ENCODE data around the gene KIAA0825.
"Not testable (repeated sequence)": the region's sequence is repeated elsewhere in the genome, so short reads cannot be mapped to it uniquely, and the experiment has no call there.

Gene KIAA0825

GRCh38 chr5:94620256-94620655, 1.9 kb upstream of the KIAA0825 start:
- Histone ChIP-seq H3K4me1 (peaks cover 40% of the 10 kb centered on the region), H3K9me3 (no peaks in the 10 kb centered on the region), H3K27me3 (ENCODE audit: low read depth) (no peaks in the 10 kb centered on the region), H3K4me3 (no peak overlapping the region), H3K36me3 (replicated peaks) (no peaks in the 10 kb centered on the region)
- in situ Hi-C loops (cut with MboI; ENCODE audit: low sequenced_read_pairs): no loop called here
- DNase-seq (ENCODE audit: low spot score in 2 of 2): no peak

- no peaks in the 10 kb centered on the region for H3K9me3 ChIP-seq
- peak overlapping the region; percentile 76 for H3K4me3 ChIP-seq
- in situ Hi-C loops (cut with MboI; ENCODE audit: low sequenced_read_pairs): no loop called here
- H3K4me1 ChIP-seq: peaks cover 51% of the 10 kb centered on the region
- DNase-seq (ENCODE audit: low spot score in 2 of 2): peak; percentile 41 to 49
- no peaks in the 10 kb centered on the region for H3K36me3 ChIP-seq (replicated peaks)
- H3K27me3 ChIP-seq (ENCODE audit: low read depth): no peaks in the 10 kb centered on the region
These were observed 343 bp downstream of the KIAA0825 start for GRCh38 chr5:94618029-94618492.

- H3K36me3 ChIP-seq (replicated peaks): no peaks in the 10 kb centered on the region
- peaks cover 46% of the 10 kb centered on the region for H3K4me1 ChIP-seq
- no peak overlapping the region for H3K4me3 ChIP-seq
- in situ Hi-C loops (cut with MboI; ENCODE audit: low sequenced_read_pairs): no loop called here
- DNase-seq (ENCODE audit: low spot score in 2 of 2): no peak
- H3K27me3 ChIP-seq (ENCODE audit: low read depth): no peaks in the 10 kb centered on the region
- no peaks in the 10 kb centered on the region for H3K9me3 ChIP-seq
These were observed 2.5 kb downstream of the KIAA0825 start for GRCh38 chr5:94615862-94616261.

- Histone ChIP-seq H3K27me3 (ENCODE audit: low read depth) (no peaks in the 10 kb centered on the region), H3K4me1 (peaks cover 39% of the 10 kb centered on the region), H3K4me3 (no peak overlapping the region), H3K9me3 (no peaks in the 10 kb centered on the region), H3K36me3 (replicated peaks) (no peaks in the 10 kb centered on the region)
- peak in 1 of 2 experiments; percentile 66 for DNase-seq (ENCODE audit: low spot score in 2 of 2)
- in situ Hi-C loops (cut with MboI; ENCODE audit: low sequenced_read_pairs): no loop called here
These were observed 4.1 kb downstream of the KIAA0825 start for GRCh38 chr5:94614156-94614805.

- H3K4me3 ChIP-seq: no peak overlapping the region
- no peaks in the 10 kb centered on the region for H3K27me3 ChIP-seq (ENCODE audit: low read depth)
- DNase-seq (ENCODE audit: low spot score in 2 of 2): peak; percentile 33 to 54
- peaks cover 39% of the 10 kb centered on the region for H3K4me1 ChIP-seq
- H3K36me3 ChIP-seq (replicated peaks): no peaks in the 10 kb centered on the region
- no peaks in the 10 kb centered on the region for H3K9me3 ChIP-seq
- in situ Hi-C loops (cut with MboI; ENCODE audit: low sequenced_read_pairs): no loop called here
These were observed 4.8 kb downstream of the KIAA0825 start for GRCh38 chr5:94613583-94613982.

- in situ Hi-C loops (cut with MboI; ENCODE audit: low sequenced_read_pairs): no loop called here
- no peak overlapping the region for H3K4me3 ChIP-seq
- no peaks in the 10 kb centered on the region for H3K36me3 ChIP-seq (replicated peaks)
- H3K4me1 ChIP-seq: no peaks in the 10 kb centered on the region
- no peaks in the 10 kb centered on the region for H3K27me3 ChIP-seq (ENCODE audit: low read depth)
- no peaks in the 10 kb centered on the region for H3K9me3 ChIP-seq
- no peak for DNase-seq (ENCODE audit: low spot score in 2 of 2)
These were observed 23.0 kb downstream of the KIAA0825 start for GRCh38 chr5:94595281-94595840.

- Histone ChIP-seq H3K27me3 (ENCODE audit: low read depth) (no peaks in the 10 kb centered on the region), H3K4me3 (no peak overlapping the region), H3K9me3 (no peaks in the 10 kb centered on the region), H3K4me1 (peaks cover 5% of the 10 kb centered on the region; the same call in 1 of the 2 replicates), H3K36me3 (replicated peaks) (no peaks in the 10 kb centered on the region)
- DNase-seq (ENCODE audit: low spot score in 2 of 2): no peak
- in situ Hi-C loops (cut with MboI; ENCODE audit: low sequenced_read_pairs): no loop called here
These were observed 40.7 kb downstream of the KIAA0825 start for GRCh38 chr5:94577466-94578245.

- no peaks in the 10 kb centered on the region for H3K27me3 ChIP-seq (ENCODE audit: low read depth)
- H3K4me1 ChIP-seq: peaks cover 5% of the 10 kb centered on the region; the same call in 1 of the 2 replicates
- no peaks in the 10 kb centered on the region for H3K36me3 ChIP-seq (replicated peaks)
- in situ Hi-C loops (cut with MboI; ENCODE audit: low sequenced_read_pairs): no loop called here
- H3K4me3 ChIP-seq: no peak overlapping the region
- DNase-seq (ENCODE audit: low spot score in 2 of 2): no peak
- H3K9me3 ChIP-seq: no peaks in the 10 kb centered on the region
These were observed 43.2 kb downstream of the KIAA0825 start for GRCh38 chr5:94575196-94575595.

- DNase-seq (ENCODE audit: low spot score in 2 of 2): peak; percentile 10 to 43
- H3K9me3 ChIP-seq; H3K4me3 ChIP-seq; in situ Hi-C loops (cut with MboI; ENCODE audit: low sequenced_read_pairs); H3K4me1 ChIP-seq; H3K27me3 ChIP-seq (ENCODE audit: low read depth); H3K36me3 ChIP-seq (replicated peaks): not testable (repeated sequence)
These were observed 45.1 kb downstream of the KIAA0825 start for GRCh38 chr5:94573349-94573748.

- no peak for DNase-seq (ENCODE audit: low spot score in 2 of 2)
These were observed 47.0 kb downstream of the KIAA0825 start for GRCh38 chr5:94571415-94571814.

GRCh38 chr5:94564812-94565211, 53.6 kb downstream of the KIAA0825 start:
- H3K4me3 ChIP-seq: no peak overlapping the region
- no peaks in the 10 kb centered on the region for H3K9me3 ChIP-seq
- no peaks in the 10 kb centered on the region for H3K4me1 ChIP-seq
- in situ Hi-C loops (cut with MboI; ENCODE audit: low sequenced_read_pairs): no loop called here
- H3K36me3 ChIP-seq (replicated peaks): no peaks in the 10 kb centered on the region
- H3K27me3 ChIP-seq (ENCODE audit: low read depth): no peaks in the 10 kb centered on the region
- no peak for DNase-seq (ENCODE audit: low spot score in 2 of 2)

More at GRCh38 chr5:94571415-94571814, 47.0 kb downstream of the KIAA0825 start:
- no peaks in the 10 kb centered on the region for H3K36me3 ChIP-seq (replicated peaks)
- no peaks in the 10 kb centered on the region for H3K9me3 ChIP-seq
- no peak overlapping the region for H3K4me3 ChIP-seq
- H3K27me3 ChIP-seq (ENCODE audit: low read depth): no peaks in the 10 kb centered on the region
- peaks cover 5% of the 10 kb centered on the region; the same call in 1 of the 2 replicates for H3K4me1 ChIP-seq
- in situ Hi-C loops (cut with MboI; ENCODE audit: low sequenced_read_pairs): no loop called here

GRCh38 chr5:94562327-94562971, 56.0 kb downstream of the KIAA0825 start:
- Histone ChIP-seq H3K36me3 (replicated peaks) (no peaks in the 10 kb centered on the region), H3K4me3 (no peak overlapping the region), H3K4me1 (no peaks in the 10 kb centered on the region), H3K27me3 (ENCODE audit: low read depth) (no peaks in the 10 kb centered on the region), H3K9me3 (no peaks in the 10 kb centered on the region)
- no peak for DNase-seq (ENCODE audit: low spot score in 2 of 2)
- in situ Hi-C loops (cut with MboI; ENCODE audit: low sequenced_read_pairs): no loop called here

- Histone ChIP-seq H3K9me3 (no peaks in the 10 kb centered on the region), H3K4me1 (no peaks in the 10 kb centered on the region), H3K4me3 (no peak overlapping the region), H3K27me3 (ENCODE audit: low read depth) (no peaks in the 10 kb centered on the region), H3K36me3 (replicated peaks) (no peaks in the 10 kb centered on the region)
- DNase-seq (ENCODE audit: low spot score in 2 of 2): no peak
- in situ Hi-C loops (cut with MboI; ENCODE audit: low sequenced_read_pairs): no loop called here
These were observed 60.4 kb downstream of the KIAA0825 start for GRCh38 chr5:94558028-94558427.

- no peak for DNase-seq (ENCODE audit: low spot score in 2 of 2)
- no peaks in the 10 kb centered on the region for H3K4me1 ChIP-seq
- no peak overlapping the region for H3K4me3 ChIP-seq
- no peaks in the 10 kb centered on the region for H3K9me3 ChIP-seq
- H3K27me3 ChIP-seq (ENCODE audit: low read depth): no peaks in the 10 kb centered on the region
- in situ Hi-C loops (cut with MboI; ENCODE audit: low sequenced_read_pairs): no loop called here
- no peaks in the 10 kb centered on the region for H3K36me3 ChIP-seq (replicated peaks)
These were observed 66.5 kb downstream of the KIAA0825 start for GRCh38 chr5:94551858-94552257.
